ENCODE data around the gene BMP3. TPM values are rescaled to one million over a fixed set of nuclear protein-coding genes. Genes with fewer than 3 reads are reported as not detected.

The BMP3 gene, protein sequence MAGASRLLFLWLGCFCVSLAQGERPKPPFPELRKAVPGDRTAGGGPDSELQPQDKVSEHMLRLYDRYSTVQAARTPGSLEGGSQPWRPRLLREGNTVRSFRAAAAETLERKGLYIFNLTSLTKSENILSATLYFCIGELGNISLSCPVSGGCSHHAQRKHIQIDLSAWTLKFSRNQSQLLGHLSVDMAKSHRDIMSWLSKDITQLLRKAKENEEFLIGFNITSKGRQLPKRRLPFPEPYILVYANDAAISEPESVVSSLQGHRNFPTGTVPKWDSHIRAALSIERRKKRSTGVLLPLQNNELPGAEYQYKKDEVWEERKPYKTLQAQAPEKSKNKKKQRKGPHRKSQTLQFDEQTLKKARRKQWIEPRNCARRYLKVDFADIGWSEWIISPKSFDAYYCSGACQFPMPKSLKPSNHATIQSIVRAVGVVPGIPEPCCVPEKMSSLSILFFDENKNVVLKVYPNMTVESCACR
- total RNA-seq = under 1 TPM in 1 of 5 donors, not detected in 4; 0.07 TPM
- 0.11 TPM for total RNA-seq (2013)
- 0 to 0.49 (median 0) reads per million in 29 experiments for total RNA-seq

- Histone ChIP-seq H3K36me3 (ENCODE audit: control insufficient read depth in 2 of 2, extremely low read depth in 1 of 2, insufficient read depth in 1 of 2, low read length in 1 of 2) (no peaks in the 10 kb centered on the region), H3K27ac (ENCODE audit: low read length) (no peak within 1 kb of the TSS), H3K4me1 (ENCODE audit: control insufficient read depth in 1 of 2, extremely low read depth in 1 of 2, insufficient read depth in 2 of 2, low read length in 2 of 2) (peaks cover 3 to 10% of the 10 kb centered on the region in 2 experiments), H3K4me3 (ENCODE audit: control insufficient read depth in 1 of 2, extremely low read depth in 1 of 2, low read length in 1 of 2) (peak within 1 kb of the TSS; percentile 13 to 59), H3K27me3 (replicated peaks in 1 of 2; ENCODE audit: control insufficient read depth in 2 of 2, extremely low read depth in 1 of 2, insufficient read depth in 2 of 2, low read length in 1 of 2) (peaks cover 21 to 28% of the 10 kb centered on the region in 2 experiments), H3K9me3 (no peaks in the 10 kb centered on the region)
- WGBS (ENCODE audit: insufficient coverage) = 1% methylated on average over 32 of the region's 43 CpGs
- DNase-seq (peak in 1 of 35 experiments; percentile 8), ATAC-seq (replicated peaks in 1 of 4) (no peak)
- ChIA-PET CTCF (interaction anchor here (0.8 kb wide), 2 partner anchors 9 to 668 kb away, joined by 3 read pairs; no protein-coding TSS in a partner anchor), POLR2A (no interaction called here)
- H3K36me3 Mint-ChIP-seq = no peaks in the 10 kb centered on the region
- H3K4me3 Mint-ChIP-seq = peak within 1 kb of the TSS; percentile 72 to 84 (median 72)
- H3K9me3 Mint-ChIP-seq = no peaks in the 10 kb centered on the region
- peaks cover 65 to 75% of the 10 kb centered on the region in 2 donors for H3K27me3 Mint-ChIP-seq
- peak within 1 kb of the TSS in 1 of 2 donors; percentile 50 for H3K27ac Mint-ChIP-seq
- H3K4me1 Mint-ChIP-seq = peaks cover 16 to 20% (median 19%) of the 10 kb centered on the region in 3 donors
Observed at GRCh38 chr4:81030061-81030980, at the start of gene BMP3. BMP3 (plus strand) TSS chr4:81030708; CDS start chr4:81031285, 577 bp downstream.

DNA sequence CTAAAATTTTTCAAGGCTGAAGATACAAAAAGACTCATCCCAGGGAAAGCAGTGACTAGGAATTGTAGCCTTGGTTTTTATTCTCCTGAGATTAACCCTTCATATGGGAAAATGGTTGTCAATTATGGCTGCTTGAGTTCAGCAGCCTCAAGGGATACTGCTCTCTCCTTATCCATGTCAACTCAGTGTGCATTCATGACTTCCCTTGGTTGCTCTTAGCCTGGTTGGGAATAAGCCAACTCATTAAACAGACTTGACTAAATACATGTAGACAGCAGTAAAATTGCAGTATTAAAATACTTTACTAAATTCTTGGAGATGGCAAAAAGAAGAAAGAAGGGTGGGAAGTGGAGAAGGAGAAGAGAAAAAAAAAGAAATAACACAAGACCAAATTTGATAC is 44.5 kb upstream of the BMP3 start:
- no peak overlapping the region for H3K27ac Mint-ChIP-seq
- DNase-seq (no peak), ATAC-seq (replicated peaks in 1 of 4) (no peak)
- H3K36me3 Mint-ChIP-seq = no peaks in the 10 kb centered on the region
- H3K4me3 Mint-ChIP-seq = no peak overlapping the region
- ChIA-PET CTCF (interaction anchor here in 1 of 2 donors (0.6 to 1.5 kb wide), 3 partner anchors 54 to 624 kb away, joined by 4 to 7 read pairs (median 6); no protein-coding TSS in a partner anchor), POLR2A (no interaction called here)
- Histone ChIP-seq H3K4me3 (ENCODE audit: control insufficient read depth in 1 of 2, extremely low read depth in 1 of 2, low read length in 1 of 2) (no peak overlapping the region), H3K36me3 (ENCODE audit: control insufficient read depth in 2 of 2, extremely low read depth in 1 of 2, insufficient read depth in 1 of 2, low read length in 1 of 2) (no peaks in the 10 kb centered on the region), H3K27me3 (replicated peaks in 1 of 2; ENCODE audit: control insufficient read depth in 2 of 2, extremely low read depth in 1 of 2, insufficient read depth in 2 of 2, low read length in 1 of 2) (no peaks in the 10 kb centered on the region), H3K27ac (ENCODE audit: low read length) (no peak overlapping the region), H3K9me3 (no peaks in the 10 kb centered on the region), H3K4me1 (ENCODE audit: control insufficient read depth in 1 of 2, extremely low read depth in 1 of 2, insufficient read depth in 2 of 2, low read length in 2 of 2) (no peaks in the 10 kb centered on the region)
- peaks cover 15 to 20% of the 10 kb centered on the region in 2 donors for H3K27me3 Mint-ChIP-seq
- peaks cover 0 to 5% (median 4%) of the 10 kb centered on the region in 3 donors for H3K4me1 Mint-ChIP-seq
- no peaks in the 10 kb centered on the region for H3K9me3 Mint-ChIP-seq

GRCh38 chr4:80989921-80990544 is 40.5 kb upstream of the BMP3 start:
- H3K27me3 Mint-ChIP-seq = peaks cover 5 to 13% of the 10 kb centered on the region in 2 donors
- no peak overlapping the region for H3K4me3 ChIP-seq (ENCODE audit: control insufficient read depth in 1 of 2, extremely low read depth in 1 of 2, low read length in 1 of 2)
- CTCF ChIA-PET = interaction anchor here (0.6 to 4.2 kb wide), 21 partner anchors 9 to 808 kb away, joined by 3 to 37 read pairs (median 5); no protein-coding TSS in a partner anchor
- POLR2A ChIA-PET = interaction anchor here (0.5 to 0.7 kb wide), 2 partner anchors 628 to 1912 kb away, joined by 3 to 8 read pairs; no protein-coding TSS in a partner anchor
- H3K27ac ChIP-seq (ENCODE audit: low read length) = no peak overlapping the region
- no peak overlapping the region for H3K27ac Mint-ChIP-seq
- peaks cover 0 to 5% (median 4%) of the 10 kb centered on the region in 3 donors for H3K4me1 Mint-ChIP-seq
- no peaks in the 10 kb centered on the region for H3K36me3 Mint-ChIP-seq
- DNase-seq (peak in 12 of 35 experiments; percentile 2 to 69 (median 6)), ATAC-seq (replicated peaks in 1 of 4) (peak in 2 of 4 experiments; percentile 13 to 53)
- no peaks in the 10 kb centered on the region for H3K9me3 Mint-ChIP-seq
- H3K36me3 ChIP-seq (ENCODE audit: control insufficient read depth in 2 of 2, extremely low read depth in 1 of 2, insufficient read depth in 1 of 2, low read length in 1 of 2) = no peaks in the 10 kb centered on the region
- 14% methylated on average over 1 of the region's 2 CpGs for WGBS (ENCODE audit: insufficient coverage)
- no peaks in the 10 kb centered on the region for H3K9me3 ChIP-seq
- H3K4me1 ChIP-seq (ENCODE audit: control insufficient read depth in 1 of 2, extremely low read depth in 1 of 2, insufficient read depth in 2 of 2, low read length in 2 of 2) = no peaks in the 10 kb centered on the region
- no peak overlapping the region for H3K4me3 Mint-ChIP-seq
- no peaks in the 10 kb centered on the region for H3K27me3 ChIP-seq (replicated peaks in 1 of 2; ENCODE audit: control insufficient read depth in 2 of 2, extremely low read depth in 1 of 2, insufficient read depth in 2 of 2, low read length in 1 of 2)

DNA sequence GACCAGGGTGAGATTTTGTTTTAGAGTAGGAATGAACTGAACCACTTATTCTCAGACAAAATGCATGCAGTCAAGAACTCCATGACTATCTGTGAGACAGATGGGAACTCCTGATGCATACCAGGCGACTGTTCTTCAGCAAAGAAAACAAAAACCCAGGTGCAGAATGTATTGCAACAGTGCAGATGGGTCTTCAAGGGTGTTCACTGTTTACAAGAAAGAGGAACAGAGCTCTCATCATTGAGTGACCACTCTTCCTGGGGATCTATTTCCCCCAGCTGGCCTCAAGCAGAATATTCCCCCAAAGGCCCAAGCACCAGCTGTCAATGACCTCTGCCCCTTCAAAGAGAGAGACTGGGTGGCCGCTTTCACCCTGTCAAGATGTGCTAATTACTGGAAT is 39.7 kb upstream of the BMP3 start:
- peaks cover 5 to 13% of the 10 kb centered on the region in 2 donors for H3K27me3 Mint-ChIP-seq
- peaks cover 0 to 5% (median 4%) of the 10 kb centered on the region in 3 donors for H3K4me1 Mint-ChIP-seq
- no peak overlapping the region for H3K4me3 ChIP-seq (ENCODE audit: control insufficient read depth in 1 of 2, extremely low read depth in 1 of 2, low read length in 1 of 2)
- ATAC-seq (replicated peaks in 1 of 4) = no peak
- H3K4me3 Mint-ChIP-seq = no peak overlapping the region
- H3K27ac Mint-ChIP-seq = no peak overlapping the region
- H3K4me1 ChIP-seq (ENCODE audit: control insufficient read depth in 1 of 2, extremely low read depth in 1 of 2, insufficient read depth in 2 of 2, low read length in 2 of 2) = no peaks in the 10 kb centered on the region
- H3K9me3 Mint-ChIP-seq = no peaks in the 10 kb centered on the region
- H3K36me3 Mint-ChIP-seq = no peaks in the 10 kb centered on the region
- WGBS (ENCODE audit: insufficient coverage) = no CpG with 5 or more reads among the region's 2 CpGs
- ChIA-PET POLR2A (interaction anchor here in 1 of 2 donors (0.5 kb wide), 1 partner anchor 1911 kb away, joined by 8 read pairs; no protein-coding TSS in a partner anchor), CTCF (interaction anchor here (0.6 to 4.2 kb wide), 11 partner anchors 10 to 632 kb away, joined by 3 to 37 read pairs (median 10); no protein-coding TSS in a partner anchor)
- no peaks in the 10 kb centered on the region for H3K36me3 ChIP-seq (ENCODE audit: control insufficient read depth in 2 of 2, extremely low read depth in 1 of 2, insufficient read depth in 1 of 2, low read length in 1 of 2)
- DNase-seq = no peak
- no peak overlapping the region for H3K27ac ChIP-seq (ENCODE audit: low read length)
- H3K9me3 ChIP-seq = no peaks in the 10 kb centered on the region
- no peaks in the 10 kb centered on the region for H3K27me3 ChIP-seq (replicated peaks in 1 of 2; ENCODE audit: control insufficient read depth in 2 of 2, extremely low read depth in 1 of 2, insufficient read depth in 2 of 2, low read length in 1 of 2)

- H3K9me3 ChIP-seq = no peaks in the 10 kb centered on the region
- WGBS (ENCODE audit: insufficient coverage) = no CpG with 5 or more reads among the region's 3 CpGs
- Mint-ChIP-seq H3K36me3 (no peaks in the 10 kb centered on the region), H3K4me1 (peaks cover 0 to 7% (median 0%) of the 10 kb centered on the region in 3 donors), H3K4me3 (no peak overlapping the region), H3K9me3 (no peaks in the 10 kb centered on the region), H3K27me3 (peaks cover 5 to 11% of the 10 kb centered on the region in 2 donors), H3K27ac (no peak overlapping the region)
- H3K4me1 ChIP-seq (ENCODE audit: control insufficient read depth in 1 of 2, extremely low read depth in 1 of 2, insufficient read depth in 2 of 2, low read length in 2 of 2) = no peaks in the 10 kb centered on the region
- no peaks in the 10 kb centered on the region for H3K27me3 ChIP-seq (replicated peaks in 1 of 2; ENCODE audit: control insufficient read depth in 2 of 2, extremely low read depth in 1 of 2, insufficient read depth in 2 of 2, low read length in 1 of 2)
- H3K36me3 ChIP-seq (ENCODE audit: control insufficient read depth in 2 of 2, extremely low read depth in 1 of 2, insufficient read depth in 1 of 2, low read length in 1 of 2) = no peaks in the 10 kb centered on the region
- ATAC-seq (replicated peaks in 1 of 4) (no peak), DNase-seq (no peak)
- H3K27ac ChIP-seq (ENCODE audit: low read length) = no peak overlapping the region
- no peak overlapping the region for H3K4me3 ChIP-seq (ENCODE audit: control insufficient read depth in 1 of 2, extremely low read depth in 1 of 2, low read length in 1 of 2)
- ChIA-PET POLR2A (no interaction called here), CTCF (no interaction called here)
Observed at GRCh38 chr4:80999943-81000342, 30.6 kb upstream of the BMP3 start.

All from T-cell (primary cell).